Natural killer cell (primary cell): Measurements from ENCODE around the gene DARS1. TPM values are rescaled to one million over a fixed set of nuclear protein-coding genes. Genes with fewer than 3 reads are reported as not detected.
"Not testable (repeated sequence)": the region's sequence is repeated elsewhere in the genome, so short reads cannot be mapped to it uniquely, and the experiment has no call there.

Source experiments
- ATAC-seq, 3 donors: fragments of 150-1000 bp in 2 of 3; fragments of 200-7000 bp in 1 of 3; cut with Tn5 transposase; 1 replicate in 1 of 3; 2 replicates in 2 of 3; pipeline ENCODE4 v1.10.0; 2021; ENCODE audit warnings: mild to moderate bottlenecking in 2 of 3, moderate library complexity in 2 of 3
- DNase-seq, 2 donors: peaks; one replicate each; pipeline versions ENCODE4 v3.0.0 to v3.0.0-alpha.2; 2013 to 2021; ENCODE audit warnings: mixed read lengths in 1 of 2
- H3K27ac ChIP-seq: one replicate; pipeline ENCODE4 v1.5.1; 2013; ENCODE audit warnings: mild to moderate bottlenecking, low read length
- H3K27me3 ChIP-seq: one replicate; pipeline ENCODE4 v1.6.1; 2013; ENCODE audit warnings: low read length; ENCODE audit not compliant: control insufficient read depth, insufficient read depth
- H3K36me3 ChIP-seq: one replicate; pipeline ENCODE4 v1.6.1; 2013; ENCODE audit warnings: low read length; ENCODE audit not compliant: control insufficient read depth, insufficient read depth
- H3K4me1 ChIP-seq: one replicate; pipeline ENCODE4 v1.6.1; 2013; ENCODE audit warnings: low read length; ENCODE audit not compliant: control insufficient read depth, insufficient read depth
- H3K4me3 ChIP-seq: one replicate; pipeline ENCODE4 v1.5.1; 2013; ENCODE audit warnings: low read length
- H3K9me3 ChIP-seq: one replicate; pipeline ENCODE4 v1.6.1; 2013; ENCODE audit warnings: low read length; ENCODE audit not compliant: control insufficient read depth, insufficient read depth
- H3K27ac Mint-ChIP-seq, 2 donors: one replicate each; pipeline ENCODE4 v1.8.0; 2022; ENCODE audit warnings: mild to moderate bottlenecking in 2 of 2, mixed read lengths in 2 of 2, moderate library complexity in 1 of 2
- H3K27me3 Mint-ChIP-seq, 2 donors: one replicate each; pipeline ENCODE4 v1.8.0; 2022; ENCODE audit warnings: low read depth in 2 of 2, mixed read lengths in 2 of 2
- H3K36me3 Mint-ChIP-seq: one replicate; pipeline ENCODE4 v1.8.0; 2022; ENCODE audit warnings: mixed read lengths
- H3K4me1 Mint-ChIP-seq, 2 donors: one replicate each; pipeline ENCODE4 v1.8.0; 2022; ENCODE audit warnings: mixed read lengths in 2 of 2
- H3K4me3 Mint-ChIP-seq: one replicate; pipeline ENCODE4 v1.8.0; 2022; ENCODE audit warnings: mild to moderate bottlenecking, moderate library complexity, mixed read lengths
- H3K9me3 Mint-ChIP-seq, 2 donors: one replicate each; pipeline ENCODE4 v1.8.0; 2022; ENCODE audit warnings: mixed read lengths in 2 of 2
- CTCF ChIP-seq: fragments of 200-600 bp; IDR thresholded peaks from one replicate; pipeline ENCODE4 v1.8.0; 2022; ENCODE audit warnings: antibody characterized with exemption
- WGBS: methylation state at CpG from one replicate; pipeline ENCODE4 v1.1.7; 2013; ENCODE audit warnings: missing lambda C conversion rate; ENCODE audit not compliant: insufficient coverage; 5-methylcytosine and 5-hydroxymethylcytosine counted together
- intact Hi-C: fragments of 100-400 bp; cut with micrococcal nuclease; formaldehyde crosslinking; loops from one replicate; pipeline ENCODE4 v1.14.2; 2022
- total RNA-seq, 4 donors: library from RNA; stranded (reverse); fragments of 120-200 nt in 1 of 4; gene quantifications; one replicate each; pipeline versions ENCODE4 v1.2.3 to v1.2.4, GENCODE V29; 2013 to 2022

The DARS1 gene
- total RNA-seq, 3 donors from 2014 or later (not counting 1 experiment from before 2014, with no cell fraction given) = 28.4 to 31.3 (median 30.3) TPM

GRCh38 chr2:135975702-135976101 lies 9.7 kb downstream of the DARS1 start:
- H3K4me1 ChIP-seq = no peaks in the 10 kb centered on the region
- no peaks in the 10 kb centered on the region for H3K27me3 Mint-ChIP-seq
- H3K27ac ChIP-seq = no peak overlapping the region
- no peaks in the 10 kb centered on the region for H3K27me3 ChIP-seq
- 94% methylated on average over 2 of the region's 2 CpGs for WGBS
- no peak overlapping the region for H3K4me3 ChIP-seq
- no peaks in the 10 kb centered on the region for H3K9me3 ChIP-seq
- no peak for TF ChIP-seq CTCF
- H3K9me3 Mint-ChIP-seq = no peaks in the 10 kb centered on the region
- peaks cover 34 to 39% of the 10 kb centered on the region in 2 donors for H3K4me1 Mint-ChIP-seq
- no peak overlapping the region for H3K4me3 Mint-ChIP-seq
- H3K36me3 Mint-ChIP-seq = peaks cover 14% of the 10 kb centered on the region
- DNase-seq = no peak
- H3K27ac Mint-ChIP-seq = no peak overlapping the region
- peaks cover 32% of the 10 kb centered on the region for H3K36me3 ChIP-seq
- intact Hi-C loops = no loop called here
- no peak for ATAC-seq

- intact Hi-C loops = no loop called here
- H3K4me3 Mint-ChIP-seq = no peak overlapping the region
- ATAC-seq = no peak
- H3K9me3 ChIP-seq = no peaks in the 10 kb centered on the region
- H3K36me3 Mint-ChIP-seq = peaks cover 14% of the 10 kb centered on the region
- H3K4me3 ChIP-seq = no peak overlapping the region
- peaks cover 35 to 37% of the 10 kb centered on the region in 2 donors for H3K4me1 Mint-ChIP-seq
- H3K4me1 ChIP-seq = no peaks in the 10 kb centered on the region
- H3K27me3 ChIP-seq = no peaks in the 10 kb centered on the region
- no peak overlapping the region for H3K27ac ChIP-seq
- H3K9me3 Mint-ChIP-seq = no peaks in the 10 kb centered on the region
- no peak for TF ChIP-seq CTCF
- 90% methylated on average over 2 of the region's 5 CpGs for WGBS
- DNase-seq = no peak
- no peaks in the 10 kb centered on the region for H3K27me3 Mint-ChIP-seq
- H3K36me3 ChIP-seq = peaks cover 33% of the 10 kb centered on the region
- no peak overlapping the region for H3K27ac Mint-ChIP-seq
Measured at GRCh38 chr2:135974036-135974435, 11.4 kb downstream of the DARS1 start.

- H3K27ac Mint-ChIP-seq = peak overlapping the region in 1 of 2 donors; percentile 10
- no peaks in the 10 kb centered on the region for H3K27me3 Mint-ChIP-seq
- TF ChIP-seq CTCF = no peak
- DNase-seq (no peak), ATAC-seq (no peak)
- 100% methylated on average over 3 of the region's 4 CpGs for WGBS
- no peaks in the 10 kb centered on the region for H3K9me3 Mint-ChIP-seq
- H3K4me1 ChIP-seq = no peaks in the 10 kb centered on the region
- H3K4me3 Mint-ChIP-seq = no peak overlapping the region
- intact Hi-C loops = no loop called here
- H3K36me3 Mint-ChIP-seq = no peaks in the 10 kb centered on the region
- H3K4me3 ChIP-seq = no peak overlapping the region
- no peaks in the 10 kb centered on the region for H3K27me3 ChIP-seq
- H3K4me1 Mint-ChIP-seq = peaks cover 32 to 42% of the 10 kb centered on the region in 2 donors
- no peak overlapping the region for H3K27ac ChIP-seq
- H3K9me3 ChIP-seq = no peaks in the 10 kb centered on the region
- peaks cover 14% of the 10 kb centered on the region for H3K36me3 ChIP-seq
Measured at GRCh38 chr2:135969655-135970387, 15.6 kb downstream of the DARS1 start.

- intact Hi-C loops = no loop called here
- DNase-seq (no peak), ATAC-seq (no peak)
- Histone ChIP-seq H3K36me3 (peaks cover 6% of the 10 kb centered on the region), H3K4me3 (no peak overlapping the region), H3K27ac (no peak overlapping the region), H3K4me1 (no peaks in the 10 kb centered on the region), H3K9me3 (no peaks in the 10 kb centered on the region), H3K27me3 (no peaks in the 10 kb centered on the region)
- no peaks in the 10 kb centered on the region for H3K27me3 Mint-ChIP-seq
- TF ChIP-seq CTCF = no peak
- H3K4me3 Mint-ChIP-seq = no peak overlapping the region
- H3K4me1 Mint-ChIP-seq = peaks cover 20 to 40% of the 10 kb centered on the region in 2 donors
- no peaks in the 10 kb centered on the region for H3K9me3 Mint-ChIP-seq
- H3K36me3 Mint-ChIP-seq = no peaks in the 10 kb centered on the region
- 71% methylated on average over 1 of the region's 1 CpG for WGBS
- no peak overlapping the region for H3K27ac Mint-ChIP-seq
Measured at GRCh38 chr2:135965756-135966155, 19.7 kb downstream of the DARS1 start.

- H3K27me3 Mint-ChIP-seq, ATAC-seq, H3K36me3 ChIP-seq, H3K4me1 ChIP-seq, H3K9me3 ChIP-seq, H3K27ac Mint-ChIP-seq, DNase-seq, H3K36me3 Mint-ChIP-seq, H3K9me3 Mint-ChIP-seq, H3K27me3 ChIP-seq, H3K27ac ChIP-seq, H3K4me3 Mint-ChIP-seq, H3K4me3 ChIP-seq, intact Hi-C loops: not testable (repeated sequence)
- WGBS = 84% methylated on average over 6 of the region's 11 CpGs
- H3K4me1 Mint-ChIP-seq = peaks cover 23 to 38% of the 10 kb centered on the region in 2 donors
Measured at GRCh38 chr2:135964404-135964803, 21.0 kb downstream of the DARS1 start.
